Lower leg skin (tissue), 4 donors: ENCODE data around the gene DCANP1. TPM values are rescaled to one million over a fixed set of nuclear protein-coding genes. Genes with fewer than 3 reads are reported as not detected.

Experiments
- DNase-seq, 2 donors: peaks; one replicate each; pipeline ENCODE4 v3.0.0-alpha.2; 2019; ENCODE audit warnings: low spot score in 2 of 2
- H3K4me3 ChIP-seq: fragments of 200-600 bp; sonication (generic); 2 replicates; pipeline ENCODE4 v1.5.1; 2017; ENCODE audit warnings: mild to moderate bottlenecking, low read depth; ENCODE audit not compliant: poor library complexity, severe bottlenecking
- CTCF ChIP-seq, 3 donors: fragments of 450-650 bp; IDR thresholded peaks; one replicate each; pipeline ENCODE4 v1.5.1; 2016; ENCODE audit warnings: antibody characterized with exemption in 3 of 3, mild to moderate bottlenecking in 3 of 3, moderate library complexity in 2 of 3
- POLR2A ChIP-seq, 2 donors: fragments of 450-650 bp; IDR thresholded peaks; one replicate each; pipeline ENCODE4 v1.6.1; 2016 to 2017; ENCODE audit warnings: antibody characterized with exemption in 2 of 2, mild to moderate bottlenecking in 1 of 2, moderate library complexity in 1 of 2
- WGBS, 2 donors: methylation state at CpG; one replicate each; pipeline ENCODE4 v1.1.5; 2018; 5-methylcytosine and 5-hydroxymethylcytosine counted together
- intact Hi-C: fragments of 100-400 bp; cut with DNase I; formaldehyde crosslinking; loops from one replicate; pipeline ENCODE4 v1.15.0; 2023; ENCODE audit warnings: low total_unique reads
- total RNA-seq, 4 donors: library from RNA; depleted of rRNA; stranded (reverse); fragments of >200 nt; gene quantifications; one replicate each; pipeline ENCODE4 v1.1.0, GENCODE V29; 2016

The DCANP1 gene
- total RNA-seq, 4 donors from 2014 or later: not detected

DNA sequence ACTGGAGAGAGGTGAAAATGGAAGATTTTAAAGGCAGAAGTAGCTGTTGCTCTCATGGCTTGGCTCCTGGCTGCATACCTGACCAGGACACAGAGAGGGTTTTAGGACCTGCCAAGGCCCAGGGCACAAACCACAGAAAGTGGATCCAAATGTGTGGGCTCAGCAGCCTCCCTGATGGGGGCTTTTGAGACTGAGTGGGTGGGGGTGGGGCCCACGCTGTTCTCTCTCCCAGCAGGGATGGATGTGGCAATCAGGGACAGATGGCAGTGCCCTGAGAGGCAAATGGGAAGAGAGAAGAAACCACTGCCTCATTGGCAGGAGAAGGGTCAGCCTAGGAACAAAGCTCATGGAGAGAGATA lies 39.9 kb upstream of the DCANP1 start:
- intact Hi-C loops: no loop called here
- H3K4me3 ChIP-seq: no peak overlapping the region
- 77 to 80% methylated on average over 1 of the region's 1 CpG for WGBS, 2 donors
- DNase-seq: peak in 1 of 2 donors; percentile 62
- TF ChIP-seq CTCF (IDR thresholded peaks at IDR 0.05) (no peak), POLR2A (IDR thresholded peaks at IDR 0.05) (no peak)

DNA sequence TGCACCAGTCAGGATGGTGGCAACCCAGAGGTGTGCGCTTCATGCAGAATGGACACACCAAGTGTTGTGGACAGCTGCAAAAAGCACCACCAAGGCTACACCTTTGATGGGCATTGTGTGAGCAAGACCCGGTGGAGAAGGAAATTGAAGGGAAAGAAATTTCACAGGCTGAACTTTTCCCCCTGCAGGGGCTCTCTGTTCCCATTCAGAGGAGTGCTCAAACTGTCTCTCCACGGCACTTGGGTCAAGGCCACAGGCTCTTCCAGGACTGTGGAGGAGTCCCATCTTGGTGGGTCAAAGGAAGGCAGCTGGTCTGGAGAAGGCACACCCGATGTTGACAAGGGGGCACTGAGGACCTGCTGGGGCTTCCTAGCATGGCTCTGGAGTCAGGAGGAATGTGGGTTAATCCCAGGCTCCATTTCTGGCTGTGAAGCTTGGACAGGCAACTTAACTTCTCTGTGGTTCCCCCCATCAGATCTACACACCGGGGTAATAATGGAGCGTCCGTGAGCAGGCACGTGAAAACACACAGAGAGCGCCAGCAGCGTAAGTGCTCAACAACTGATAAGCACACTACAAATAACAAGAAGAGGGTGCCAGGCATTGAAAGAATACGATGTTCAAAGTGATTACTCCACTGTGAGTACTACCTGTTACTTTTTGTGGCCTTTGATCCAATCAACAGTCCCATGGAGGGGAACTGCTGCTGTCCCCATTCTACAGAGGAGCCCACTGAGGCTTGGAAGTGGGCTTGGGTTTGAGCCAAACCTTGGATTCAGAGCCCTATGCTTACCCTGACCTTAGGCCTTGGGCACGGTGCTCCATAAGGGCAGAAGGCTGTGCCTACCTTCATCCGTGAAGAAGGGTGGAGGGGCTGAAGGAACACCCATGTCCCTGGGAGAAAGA lies 39.2 kb upstream of the DCANP1 start:
- DNase-seq: peak in 1 of 2 donors; percentile 45

DNA sequence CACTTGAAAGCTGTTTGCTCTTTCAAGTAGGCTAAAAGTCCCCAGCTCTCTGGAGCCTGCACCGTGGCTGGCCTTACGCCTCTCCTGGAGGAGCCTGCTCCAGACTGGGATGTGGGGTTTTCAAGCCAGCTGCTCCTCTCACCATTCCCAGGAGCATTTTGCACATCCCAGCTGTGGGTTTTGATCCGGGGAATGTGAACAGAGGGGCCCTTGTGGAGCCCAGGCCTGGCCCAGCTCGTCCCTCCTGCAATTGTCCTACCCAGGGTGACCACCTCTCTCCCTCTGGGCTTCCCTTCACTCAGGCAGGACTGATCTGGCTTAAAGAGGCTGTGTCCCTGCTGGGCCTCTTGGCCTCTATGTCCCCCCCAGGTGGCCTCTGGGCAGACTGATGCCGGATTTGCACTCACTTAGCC lies 37.5 kb upstream of the DCANP1 start:
- DNase-seq: peak in 1 of 2 donors; percentile 76
- 83 to 86% methylated on average over 5 of the region's 5 CpGs for WGBS, 2 donors
- H3K4me3 ChIP-seq: no peak overlapping the region
- intact Hi-C loops: no loop called here
- no peak for TF ChIP-seq POLR2A (IDR thresholded peaks at IDR 0.05)

More for the DNA sequence above, 39.2 kb upstream of the DCANP1 start:
- intact Hi-C loops: no loop called here
- no peak for TF ChIP-seq POLR2A (IDR thresholded peaks at IDR 0.05)
- no peak overlapping the region for H3K4me3 ChIP-seq
- WGBS, 2 donors: 87 to 89% methylated on average over 13 of the region's 13 CpGs

DNA sequence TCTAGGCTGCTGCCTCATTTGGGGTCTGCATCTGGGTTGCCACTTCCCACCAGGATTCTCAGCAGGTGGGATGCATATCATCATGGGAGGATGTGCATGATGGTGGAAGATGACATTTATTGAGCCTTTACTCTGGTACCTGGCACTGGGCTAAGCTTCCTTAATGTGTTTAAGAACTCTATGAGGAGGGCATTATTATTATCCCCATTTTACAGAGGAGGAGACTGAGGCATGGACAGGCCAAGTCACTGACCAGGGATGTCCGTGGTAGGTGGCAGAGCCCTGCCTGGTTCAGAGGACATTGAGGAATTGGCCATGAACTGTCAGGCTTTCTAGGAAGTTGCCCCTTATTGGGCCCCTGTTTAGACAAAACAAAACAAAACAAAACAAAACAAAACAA lies 36.1 kb upstream of the DCANP1 start:
- TF ChIP-seq CTCF (IDR thresholded peaks at IDR 0.05) (no peak), POLR2A (IDR thresholded peaks at IDR 0.05) (no peak)
- 88 to 91% methylated on average over 1 of the region's 1 CpG for WGBS, 2 donors
- peak in 1 of 2 donors; percentile 10 for DNase-seq
- H3K4me3 ChIP-seq: no peak overlapping the region
- intact Hi-C loops: no loop called here

- 78 to 80% methylated on average over 9 of the region's 9 CpGs for WGBS, 2 donors
- intact Hi-C loops: no loop called here
- TF ChIP-seq CTCF (IDR thresholded peaks at IDR 0.05) (no peak), POLR2A (IDR thresholded peaks at IDR 0.05) (no peak)
- DNase-seq: peak in 1 of 2 donors; percentile 70
- H3K4me3 ChIP-seq: no peak overlapping the region
Measured at GRCh38 chr5:135482381-135482933, 35.3 kb upstream of the DCANP1 start.

- peak in 1 of 2 donors; percentile 54 for DNase-seq
- WGBS, 2 donors: 92 to 94% methylated on average over 4 of the region's 4 CpGs
- TF ChIP-seq POLR2A (IDR thresholded peaks at IDR 0.05) (no peak), CTCF (IDR thresholded peaks at IDR 0.05) (no peak)
- H3K4me3 ChIP-seq: no peak overlapping the region
- intact Hi-C loops: no loop called here
Measured at GRCh38 chr5:135481909-135482311, 34.8 kb upstream of the DCANP1 start.
